Activated CD4-positive, alpha-beta T cell treated with anti-CD3 and anti-CD28 coated beads for 24 hours (primary cell): ENCODE results near the gene ZNF653.
"Not testable (repeated sequence)": the region's sequence is repeated elsewhere in the genome, so short reads cannot be mapped to it uniquely, and the experiment has no call there.

Source experiments
- DNase-seq, 2 donors: peaks; one replicate each; pipeline ENCODE4 v3.0.0-alpha.2; 2020; ENCODE audit warnings: low read depth in 2 of 2

The ZNF653 gene

GRCh38 chr19:11433526-11433925, 72.1 kb downstream of the ZNF653 start:
- not testable (repeated sequence) for DNase-seq
